H9 (cell line): ENCODE data around the gene NPAS2. TPM values are rescaled to one million over a fixed set of nuclear protein-coding genes. Genes with fewer than 3 reads are reported as not detected.

Experiments
- DNase-seq: peaks from one replicate; pipeline ENCODE4 v3.0.0-alpha.2; 2017
- H2AFZ ChIP-seq: one replicate; pipeline ENCODE4 v1.6.1; 2013; ENCODE audit warnings: mild to moderate bottlenecking, low read length, control low read depth, moderate library complexity
- H2AK5ac ChIP-seq: 2 replicates; pipeline ENCODE4 v1.6.1; 2013; ENCODE audit warnings: low read length, control low read depth, mixed read lengths; ENCODE audit not compliant: insufficient read length
- H2BK120ac ChIP-seq: one replicate; pipeline ENCODE4 v1.6.1; 2013; ENCODE audit warnings: low read depth, mild to moderate bottlenecking, low read length, control low read depth, inconsistent platforms; ENCODE audit not compliant: poor library complexity, severe bottlenecking
- H2BK12ac ChIP-seq: 2 replicates; pipeline ENCODE4 v1.6.1; 2013; ENCODE audit warnings: low read length, control low read depth, mixed read lengths, low read depth; ENCODE audit not compliant: insufficient read length
- H2BK15ac ChIP-seq: 2 replicates; pipeline ENCODE4 v1.6.1; 2013; ENCODE audit warnings: low read depth, low read length, control low read depth
- H2BK20ac ChIP-seq: one replicate; pipeline ENCODE4 v1.6.1; 2013; ENCODE audit warnings: low read depth, mild to moderate bottlenecking, low read length, control low read depth, inconsistent platforms; ENCODE audit not compliant: poor library complexity, severe bottlenecking
- H2BK5ac ChIP-seq: 2 replicates; pipeline ENCODE4 v1.6.1; 2013; ENCODE audit warnings: low read length, control low read depth, mixed read lengths; ENCODE audit not compliant: insufficient read length
- H3K14ac ChIP-seq: 2 replicates; pipeline ENCODE4 v1.6.1; 2013; ENCODE audit warnings: low read length, control low read depth; ENCODE audit not compliant: insufficient read depth
- H3K18ac ChIP-seq: 2 replicates; pipeline ENCODE4 v1.6.1; 2013; ENCODE audit warnings: low read depth, mild to moderate bottlenecking, mixed read lengths, low read length, control low read depth; ENCODE audit not compliant: insufficient read length
- H3K23ac ChIP-seq: 2 replicates; pipeline ENCODE4 v1.6.1; 2013; ENCODE audit warnings: low read length, control low read depth, mixed read lengths, low read depth; ENCODE audit not compliant: insufficient read length
- H3K23me2 ChIP-seq: 2 replicates; pipeline ENCODE4 v1.6.1; 2013; ENCODE audit warnings: low read depth, mild to moderate bottlenecking, mixed read lengths, low read length, control low read depth; ENCODE audit not compliant: insufficient read length, poor library complexity, severe bottlenecking
- H3K27ac ChIP-seq: 2 replicates; pipeline ENCODE4 v1.5.1; 2013; ENCODE audit warnings: low read length, control low read depth, mixed read lengths, low read depth; ENCODE audit not compliant: insufficient read length
- H3K27me3 ChIP-seq: 2 replicates; pipeline ENCODE4 v1.6.1; 2013; ENCODE audit warnings: low read length, control low read depth, inconsistent platforms; ENCODE audit not compliant: insufficient read depth
- H3K4ac ChIP-seq: 2 replicates; pipeline ENCODE4 v1.6.1; 2013; ENCODE audit warnings: low read depth, mild to moderate bottlenecking, control low read depth, inconsistent platforms, low read length, moderate library complexity
- H3K4me1 ChIP-seq: 2 replicates; pipeline ENCODE4 v1.6.1; 2013; ENCODE audit warnings: low read length, control low read depth, inconsistent platforms; ENCODE audit not compliant: insufficient read depth
- H3K4me2 ChIP-seq: 2 replicates; pipeline ENCODE4 v1.6.1; 2013; ENCODE audit warnings: low read length, control low read depth, mixed read lengths; ENCODE audit not compliant: insufficient read length, insufficient read depth
- H3K56ac ChIP-seq: 2 replicates; pipeline ENCODE4 v1.6.1; 2013; ENCODE audit warnings: low read depth, mild to moderate bottlenecking, mixed read lengths, low read length, control low read depth; ENCODE audit not compliant: insufficient read length
- H3K79me1 ChIP-seq: 2 replicates; pipeline ENCODE4 v1.6.1; 2013; ENCODE audit warnings: low read depth, mild to moderate bottlenecking, moderate library complexity, low read length, control low read depth, inconsistent platforms; ENCODE audit not compliant: insufficient read depth, poor library complexity, severe bottlenecking
- H3K79me2 ChIP-seq: 2 replicates; pipeline ENCODE4 v1.6.1; 2013; ENCODE audit warnings: low read length, control low read depth, inconsistent platforms; ENCODE audit not compliant: insufficient read depth
- H3K9ac ChIP-seq: 2 replicates; pipeline ENCODE4 v1.6.1; 2013; ENCODE audit warnings: low read length, control low read depth, mixed read lengths; ENCODE audit not compliant: insufficient read length; ENCODE audit errors: extremely low read depth
- H3K9me3 ChIP-seq: one replicate; pipeline ENCODE4 v1.6.1; 2013; ENCODE audit warnings: low read depth, low read length, inconsistent platforms; ENCODE audit not compliant: control insufficient read depth
- H3T11ph ChIP-seq: one replicate; pipeline ENCODE4 v1.6.1; 2013; ENCODE audit warnings: mild to moderate bottlenecking, low read length, control low read depth, inconsistent platforms
- H4K20me1 ChIP-seq: one replicate; pipeline ENCODE4 v1.6.1; 2013; ENCODE audit not compliant: control insufficient read depth, insufficient read length, insufficient read depth
- H4K5ac ChIP-seq: 2 replicates; pipeline ENCODE4 v1.6.1; 2013; ENCODE audit warnings: low read depth, mild to moderate bottlenecking, mixed read lengths, low read length, control low read depth; ENCODE audit not compliant: insufficient read length
- H4K8ac ChIP-seq: replicated peaks from 2 replicates; pipeline ENCODE4 v1.6.1; 2013; ENCODE audit warnings: low read length, control low read depth, mixed read lengths, low read depth; ENCODE audit not compliant: insufficient read length
- H4K91ac ChIP-seq: 2 replicates; pipeline ENCODE4 v1.6.1; 2013; ENCODE audit warnings: low read depth, mild to moderate bottlenecking, moderate library complexity, mixed read lengths, low read length, control low read depth; ENCODE audit not compliant: insufficient read length
- H3K27ac Mint-ChIP-seq, 3 experiments: 2 replicates in 2 of 3; 3 replicates in 1 of 3; pipeline ENCODE4 v1.8.0; 2020 to 2021; ENCODE audit warnings: mixed read lengths in 3 of 3, mild to moderate bottlenecking in 1 of 3, moderate library complexity in 1 of 3
- H3K27me3 Mint-ChIP-seq: 2 replicates; pipeline ENCODE4 v1.8.0; 2021; ENCODE audit warnings: low read depth, mild to moderate bottlenecking, moderate library complexity, mixed read lengths
- H3K36me3 Mint-ChIP-seq, 3 experiments: 2 replicates in 2 of 3; 3 replicates in 1 of 3; pipeline ENCODE4 v1.8.0; 2020 to 2021; ENCODE audit warnings: low read depth in 3 of 3, mixed read lengths in 3 of 3; ENCODE audit not compliant: insufficient read depth in 1 of 3
- H3K4me1 Mint-ChIP-seq, 2 experiments: 2 replicates each; pipeline ENCODE4 v1.8.0; 2020; ENCODE audit warnings: mixed read lengths in 2 of 2
- H3K4me3 Mint-ChIP-seq, 2 experiments: 2 replicates in 1 of 2; 3 replicates in 1 of 2; pipeline ENCODE4 v1.8.0; 2020 to 2021; ENCODE audit warnings: mild to moderate bottlenecking in 2 of 2, mixed read lengths in 2 of 2, moderate library complexity in 1 of 2
- H3K9me3 Mint-ChIP-seq, 2 experiments: 2 replicates in 1 of 2; 3 replicates in 1 of 2; pipeline ENCODE4 v1.8.0; 2020; ENCODE audit warnings: mild to moderate bottlenecking in 2 of 2, mixed read lengths in 2 of 2, moderate library complexity in 1 of 2
- CTCF ChIP-seq: fragments of 200-600 bp; sonication (generic); conservative IDR thresholded peaks from 3 replicates; pipeline ENCODE4 v1.8.0; 2021; ENCODE audit warnings: antibody characterized with exemption, mild to moderate bottlenecking
- WGBS: extraction: QIAGEN DNeasy Blood & Tissue Kit; methylation state at CpG from one replicate; pipeline ENCODE4 v1.1.7; 2013; ENCODE audit warnings: missing lambda C conversion rate, low lambda C conversion rate, mixed read lengths; ENCODE audit not compliant: insufficient read length; ENCODE audit errors: extremely low coverage; 5-methylcytosine and 5-hydroxymethylcytosine counted together
- total RNA-seq: library from RNA; stranded (reverse); gene quantifications from 2 replicates; pipeline ENCODE4 v1.2.1, GENCODE V29; 2021

NPAS2 gene
- total RNA-seq, 1 experiment from 2014 or later: 1.3 TPM

GRCh38 chr2:100840519-100840918 lies 20.6 kb downstream of the NPAS2 start:
- Mint-ChIP-seq H3K27ac (no peak overlapping the region), H3K4me1 (peaks cover 0 to 3% of the 10 kb centered on the region in 2 experiments; a peak in 1 of 4 replicates), H3K36me3 (no peaks in the 10 kb centered on the region), H3K4me3 (no peak overlapping the region), H3K27me3 (peaks cover 4% of the 10 kb centered on the region), H3K9me3 (no peaks in the 10 kb centered on the region; a peak in 1 of 5 replicates)
- no peaks in the 10 kb centered on the region for H3K23me2 ChIP-seq
- H3K4ac ChIP-seq: no peak overlapping the region
- no peak overlapping the region for H2AFZ ChIP-seq
- H2BK15ac ChIP-seq: no peak overlapping the region
- no peaks in the 10 kb centered on the region for H4K20me1 ChIP-seq
- H3K9ac ChIP-seq: no peak overlapping the region
- H3K27ac ChIP-seq: no peak overlapping the region
- no peak overlapping the region for H3T11ph ChIP-seq
- H2BK20ac ChIP-seq: no peak overlapping the region
- no peak overlapping the region for H4K8ac ChIP-seq
- H4K5ac ChIP-seq: no peak overlapping the region
- no peak for DNase-seq
- H2AK5ac ChIP-seq: no peak overlapping the region
- TF ChIP-seq CTCF: no peak
- no peak overlapping the region for H3K56ac ChIP-seq
- no peak overlapping the region for H3K4me2 ChIP-seq
- H3K79me2 ChIP-seq: no peaks in the 10 kb centered on the region
- H4K91ac ChIP-seq: no peak overlapping the region
- H3K27me3 ChIP-seq: no peaks in the 10 kb centered on the region
- no peak overlapping the region for H2BK120ac ChIP-seq
- WGBS: no CpG with 5 or more reads among the region's 7 CpGs
- H3K14ac ChIP-seq: no peak overlapping the region
- no peaks in the 10 kb centered on the region for H3K9me3 ChIP-seq
- H3K18ac ChIP-seq: no peak overlapping the region
- H2BK12ac ChIP-seq: no peak overlapping the region
- no peaks in the 10 kb centered on the region for H3K4me1 ChIP-seq
- H3K79me1 ChIP-seq: no peaks in the 10 kb centered on the region
- H2BK5ac ChIP-seq: no peak overlapping the region
- no peak overlapping the region for H3K23ac ChIP-seq
